Middle frontal gyrus (tissue), 1 donor: ENCODE data around the gene CCNH.

ENCODE experiments used
- DNase-seq: peaks from one replicate; pipeline ENCODE4 v3.0.0-alpha.2; 2015; ENCODE audit warnings: low spot score; ENCODE audit errors: extremely low spot score

Gene CCNH

DNA sequence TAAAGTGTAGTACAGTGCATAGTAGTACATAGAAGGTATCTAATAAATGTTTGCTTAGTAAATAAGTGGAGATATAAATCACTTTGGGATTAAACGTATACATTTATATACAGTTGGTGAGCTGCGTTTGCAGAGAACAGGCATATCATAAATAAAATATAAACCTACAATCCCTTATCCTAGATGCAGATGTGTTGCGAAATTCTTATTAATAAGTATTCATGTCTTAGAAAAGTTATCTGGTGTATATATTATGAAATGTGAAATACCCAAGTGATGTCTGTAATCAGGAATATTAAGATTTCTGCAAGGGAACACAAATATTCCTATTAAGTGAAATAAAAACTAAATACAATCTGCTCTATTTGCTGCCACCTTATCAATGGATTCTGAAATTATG lies 8.8 kb downstream of the CCNH start:
- DNase-seq, result no peak

DNA sequence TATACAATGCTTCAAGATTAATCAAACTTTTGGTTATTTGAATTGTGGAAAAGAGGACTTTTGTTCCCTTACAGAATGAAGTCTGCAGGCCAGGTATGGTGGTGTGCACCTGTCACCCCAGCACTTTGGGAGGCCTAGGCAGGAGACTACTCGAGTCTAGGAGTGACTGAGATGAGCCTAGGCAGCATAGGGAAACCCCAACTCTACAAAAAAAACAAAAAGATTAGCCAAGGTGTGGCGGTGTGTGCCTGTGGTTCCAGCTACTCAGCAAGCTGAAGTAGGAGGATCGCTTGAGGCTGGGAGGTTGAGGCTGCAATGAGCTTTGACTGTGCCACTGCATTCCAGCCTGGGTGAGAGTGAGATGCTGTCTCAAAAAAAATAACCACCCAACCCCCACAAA lies 9.3 kb downstream of the CCNH start:
- no peak for DNase-seq

DNA sequence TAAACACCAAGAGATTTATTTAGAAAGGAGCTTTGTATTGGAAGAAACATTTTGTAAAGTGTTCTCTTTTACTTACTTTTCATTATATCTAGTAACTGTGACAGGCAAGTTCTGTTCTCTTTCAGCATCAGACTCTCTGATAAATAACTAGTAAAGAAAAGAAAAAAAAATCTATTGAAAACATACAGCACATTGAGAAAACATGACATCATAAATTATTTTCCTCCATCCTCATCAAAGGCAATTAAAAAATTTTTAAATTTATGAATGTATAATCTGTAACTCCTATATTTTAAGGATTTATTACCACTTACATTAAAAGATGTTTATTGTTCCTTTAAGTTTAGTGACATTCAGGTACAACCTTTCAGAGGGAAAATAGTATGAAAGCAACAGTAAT lies 11.1 kb downstream of the CCNH start:
- DNase-seq, result no peak

DNA sequence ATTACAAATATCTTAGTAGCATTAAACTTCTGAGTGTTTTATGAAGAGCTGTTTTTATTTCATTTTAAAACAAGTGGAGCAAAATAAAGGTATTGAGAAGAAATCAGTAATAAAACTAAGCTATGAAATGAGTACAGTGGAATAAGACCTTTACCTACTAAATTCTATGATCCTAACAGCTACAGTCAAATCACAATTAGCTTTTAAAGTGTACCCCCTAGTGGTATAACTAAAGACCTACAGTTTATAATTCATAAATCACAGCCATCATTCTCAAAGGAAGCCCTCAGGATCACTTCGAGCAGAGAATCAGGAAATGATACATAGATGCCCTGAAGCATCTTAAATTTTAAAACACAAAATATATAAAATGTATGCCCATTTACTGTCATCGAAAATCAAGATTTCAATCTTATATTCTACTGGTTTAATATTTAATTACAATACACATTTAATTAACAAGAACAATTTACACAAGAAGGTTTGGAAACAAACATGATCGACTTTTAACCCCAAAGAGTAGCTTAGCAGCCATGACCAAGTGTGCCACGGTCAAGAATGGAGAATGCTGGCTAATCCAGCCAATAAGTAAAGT lies 12.3 kb downstream of the CCNH start:
- no peak for DNase-seq

DNA sequence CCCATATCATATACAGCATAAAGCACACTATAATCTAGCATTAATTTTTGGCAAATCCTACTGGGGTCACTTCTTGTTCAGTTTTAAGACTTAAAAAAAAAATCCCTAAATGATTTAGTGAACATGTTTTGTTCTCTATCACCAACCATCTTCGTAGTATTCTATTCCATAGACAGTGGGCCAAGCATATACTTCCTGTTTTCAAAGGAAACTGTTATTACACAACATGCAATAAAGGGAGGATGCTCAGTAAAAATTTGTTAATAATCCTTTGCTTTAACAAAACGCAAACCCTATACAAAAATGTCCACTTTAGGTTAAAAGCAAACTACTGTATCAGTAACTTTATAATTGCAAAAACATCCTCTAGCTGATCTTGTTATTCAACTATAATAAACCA lies 13.0 kb downstream of the CCNH start:
- DNase-seq, result no peak

DNA sequence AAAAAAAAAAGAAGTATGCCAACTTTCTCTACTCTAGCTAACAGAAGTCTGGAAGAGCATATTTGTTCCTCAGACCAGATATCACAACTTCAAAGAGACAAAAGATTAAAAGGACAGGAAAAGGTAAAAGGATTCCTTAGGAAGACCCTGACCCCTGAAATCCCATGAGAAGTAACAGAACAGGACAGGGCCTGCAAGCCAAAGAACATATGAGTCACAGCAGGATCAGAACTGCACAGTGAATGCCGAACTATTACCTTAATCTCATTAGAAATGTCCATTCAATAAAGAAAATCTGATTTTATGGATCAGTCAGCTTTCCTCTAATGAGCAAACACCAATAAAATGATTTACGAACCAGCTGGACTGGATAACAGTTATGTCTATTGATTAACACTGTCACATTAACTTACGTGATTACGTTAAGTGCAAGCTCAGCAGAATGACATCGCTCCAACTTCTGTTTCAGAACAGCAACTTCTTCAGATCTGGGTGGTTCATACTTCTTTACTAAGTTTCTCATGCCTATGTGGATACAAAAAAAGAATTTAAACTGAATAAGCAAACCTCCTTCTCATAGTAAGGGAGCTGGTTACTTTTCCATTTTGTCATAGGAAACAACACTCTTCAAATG lies 13.6 kb downstream of the CCNH start:
- no peak for DNase-seq

DNA sequence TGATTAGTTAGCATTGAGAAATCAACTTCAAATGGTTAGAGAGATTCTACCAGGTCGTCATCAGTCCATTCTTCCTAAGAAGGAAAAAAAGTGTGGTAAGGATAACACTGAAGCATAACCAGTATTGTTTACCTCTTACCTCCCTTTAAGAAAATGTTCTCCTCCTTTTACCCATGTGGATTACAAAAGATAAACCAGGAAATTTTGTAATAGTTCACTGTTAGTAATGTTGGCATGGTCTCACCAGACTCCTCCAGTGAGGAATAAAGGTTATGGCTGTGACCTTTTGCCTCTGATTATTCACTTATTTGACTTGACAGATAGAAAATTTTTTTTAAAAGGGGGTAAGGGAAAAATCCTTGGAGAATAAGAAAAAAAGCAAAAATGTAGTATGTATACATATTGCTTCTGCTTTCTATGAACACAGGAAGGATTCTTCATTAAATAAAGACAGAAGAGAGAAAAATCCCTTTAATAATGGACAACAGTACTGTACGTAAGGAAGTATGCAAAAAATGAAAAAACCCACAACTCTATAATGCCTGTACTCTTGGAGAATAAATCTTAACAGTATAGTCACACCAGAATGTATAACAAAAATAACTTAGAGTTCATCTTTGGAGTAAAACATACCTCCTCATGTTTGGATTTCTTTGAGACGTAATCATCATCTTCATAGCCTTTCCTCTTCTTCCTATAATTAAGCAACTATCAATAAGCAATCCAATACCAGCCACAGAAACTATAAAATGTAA lies 18.1 kb downstream of the CCNH start:
- no peak for DNase-seq

DNA sequence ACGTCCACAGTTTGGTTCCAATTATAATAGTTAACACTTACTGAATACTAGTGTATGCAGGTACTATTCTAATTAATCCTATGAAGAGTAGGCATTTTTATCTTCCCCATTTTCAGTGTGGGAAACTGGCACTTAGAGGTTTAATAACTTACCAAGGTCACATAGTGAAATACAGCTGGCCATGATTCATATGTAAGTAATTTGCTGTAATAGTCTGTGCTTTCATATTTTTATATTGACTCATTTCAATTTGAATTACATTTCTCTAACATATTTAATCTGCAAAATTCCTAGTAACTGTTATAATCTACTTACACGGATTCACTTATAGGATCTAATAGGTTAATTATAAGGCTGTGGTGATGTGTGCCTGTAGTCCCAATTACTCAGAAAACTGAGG lies 19.4 kb downstream of the CCNH start:
- no peak for DNase-seq

DNA sequence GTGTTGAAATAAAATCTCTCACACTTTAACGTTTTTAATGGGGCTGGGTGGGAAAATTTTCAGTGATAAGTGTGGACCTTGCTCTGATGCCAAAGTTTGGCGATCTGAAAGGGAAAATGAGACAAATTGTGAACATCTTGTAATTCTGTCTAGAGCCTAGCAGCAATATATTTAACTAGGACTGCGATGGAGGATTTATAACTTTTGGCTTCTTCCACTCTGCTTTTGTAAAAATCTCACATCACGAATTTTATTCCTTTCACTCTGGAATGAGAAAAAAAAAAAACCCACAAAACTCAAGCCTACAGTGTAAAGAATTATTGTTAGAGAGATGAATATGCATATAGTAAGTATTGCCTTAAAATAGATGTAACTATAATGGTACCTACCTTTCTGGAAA lies 19.9 kb downstream of the CCNH start:
- no peak for DNase-seq

DNA sequence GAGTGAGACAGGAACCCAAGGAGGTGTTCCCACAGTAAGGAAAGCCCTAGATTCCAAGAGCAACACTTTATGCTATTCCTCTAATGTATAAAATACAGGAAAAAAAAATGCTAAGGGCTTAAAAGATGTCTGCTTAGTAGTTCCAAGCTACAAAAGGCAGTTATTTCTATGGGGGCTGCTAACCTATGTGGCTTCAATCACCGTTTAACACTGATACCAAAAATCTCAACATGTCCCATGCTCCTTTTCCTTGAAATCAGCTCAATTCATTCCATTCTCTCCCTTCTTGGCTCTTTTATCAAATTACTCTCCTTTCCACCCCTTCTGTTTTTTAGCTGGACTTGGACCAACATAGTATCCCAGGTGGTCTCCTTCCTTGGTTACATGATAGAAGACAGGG lies 20.6 kb downstream of the CCNH start:
- no peak for DNase-seq

DNA sequence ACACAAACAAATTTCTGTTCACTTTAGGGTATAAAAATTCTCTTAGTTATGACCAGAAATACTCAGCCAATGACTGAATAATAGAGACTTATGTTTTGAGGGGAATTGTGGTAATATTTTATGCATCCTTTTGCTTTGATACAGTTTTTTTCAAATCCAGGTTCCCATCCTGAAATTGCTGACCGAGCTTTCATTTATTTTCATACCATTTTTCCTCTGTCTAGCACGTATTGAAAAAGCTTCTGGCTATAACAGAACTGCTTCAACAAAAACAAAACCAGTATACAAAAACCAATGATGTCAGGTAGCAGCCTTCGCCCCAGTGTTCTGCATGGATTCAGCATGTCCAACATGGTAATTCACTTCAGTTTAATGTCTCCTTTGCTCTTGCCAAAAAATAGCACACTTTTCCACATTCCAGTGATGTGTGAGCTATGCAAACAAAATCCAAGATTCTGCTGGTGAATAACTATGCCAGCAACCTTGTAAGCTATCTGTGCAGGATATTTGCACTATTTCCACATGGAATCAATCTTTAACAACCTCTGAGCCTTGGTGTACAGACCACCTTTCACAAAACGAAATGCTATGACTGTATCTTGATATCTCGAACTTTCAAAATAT lies 22.0 kb downstream of the CCNH start:
- no peak for DNase-seq

DNA sequence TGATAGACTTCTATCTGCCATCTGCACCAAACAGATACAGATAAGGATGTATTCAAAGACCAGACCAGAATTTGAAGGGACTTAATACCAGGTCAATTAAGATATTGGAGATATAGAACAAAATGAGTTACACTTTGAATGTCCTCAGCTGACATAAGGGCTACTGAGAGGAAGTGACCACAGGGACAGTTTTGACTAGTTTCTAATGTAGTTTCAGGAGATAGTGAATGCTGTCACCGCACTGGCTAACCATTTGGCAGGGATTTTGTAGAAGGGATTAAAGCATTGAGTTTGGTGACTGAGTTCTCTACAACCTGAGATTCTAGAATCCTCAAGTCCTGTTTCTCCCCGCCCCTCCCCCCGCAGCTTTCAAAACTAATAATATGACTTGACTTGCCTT lies 22.7 kb downstream of the CCNH start:
- no peak for DNase-seq

DNA sequence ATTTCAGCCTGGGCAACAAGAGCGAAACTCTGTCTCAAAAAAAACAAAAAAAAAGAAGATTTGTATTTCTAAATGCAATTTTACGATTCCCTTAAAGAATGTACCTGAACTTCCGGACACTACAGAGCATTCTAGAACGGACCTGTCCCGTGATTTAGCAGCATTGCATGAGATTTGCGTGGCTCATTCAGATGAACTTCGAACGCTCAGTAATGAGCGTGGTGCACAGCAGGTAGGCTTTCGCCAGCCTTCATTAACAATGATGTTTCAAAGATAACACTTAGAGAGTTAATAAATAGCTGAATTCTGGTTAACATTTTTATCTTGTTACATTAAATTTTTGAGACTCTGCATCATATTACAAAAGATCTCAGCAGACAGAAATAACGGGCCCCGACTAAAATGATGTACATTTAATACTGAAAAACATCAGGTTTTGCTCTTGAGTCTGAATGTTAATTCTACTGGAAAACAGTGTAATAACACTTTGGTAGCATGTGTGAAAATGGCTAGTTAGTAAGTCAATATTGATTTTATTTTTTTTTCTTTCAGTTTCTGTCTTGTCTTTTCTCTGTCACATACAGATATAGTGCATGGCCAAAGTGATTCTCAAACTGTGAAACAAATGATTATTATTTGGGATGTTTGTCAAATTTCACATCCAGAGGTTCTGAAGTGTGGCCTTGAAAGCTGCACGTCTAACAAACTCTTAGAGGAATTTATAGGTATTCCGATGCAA lies 23.3 kb downstream of the CCNH start:
- no peak for DNase-seq

DNA sequence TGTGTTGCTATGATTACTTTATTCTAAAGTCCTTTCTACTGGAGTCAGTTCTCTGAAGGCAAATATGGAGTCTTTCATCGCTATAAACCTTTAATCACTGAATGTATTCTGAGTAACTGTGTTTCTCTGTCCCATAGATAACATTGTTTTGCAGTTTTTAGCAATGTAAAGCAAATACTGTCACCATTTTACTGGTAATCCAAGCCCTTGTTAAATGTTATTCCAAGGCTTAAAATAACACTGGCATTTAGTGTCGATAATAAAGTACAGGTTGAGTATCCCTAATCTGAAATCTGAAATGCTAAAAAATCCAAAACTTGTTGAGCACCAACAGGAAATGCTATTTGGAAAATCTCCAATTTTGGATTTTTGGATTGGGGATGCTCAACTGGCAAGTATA lies 24.6 kb downstream of the CCNH start:
- DNase-seq, result no peak

DNA sequence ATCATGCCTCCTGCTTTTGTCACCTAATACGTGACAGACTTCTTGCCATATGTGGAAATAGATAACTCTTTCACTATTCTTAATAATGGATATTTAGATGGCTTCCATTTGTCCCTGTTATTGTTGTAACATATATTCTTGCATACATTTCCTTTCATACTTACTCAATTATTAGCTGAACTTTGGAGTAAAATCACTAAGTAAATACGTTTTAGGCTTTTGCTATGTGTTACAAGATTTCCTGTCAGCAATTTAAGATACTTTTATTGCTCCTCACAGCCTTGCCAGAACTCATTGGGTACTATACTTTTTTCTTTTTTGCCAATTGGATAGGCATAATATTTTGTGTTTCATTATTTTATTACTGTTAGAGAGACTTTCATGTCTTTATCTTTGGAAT lies 26.9 kb downstream of the CCNH start:
- DNase-seq, result no peak

DNA sequence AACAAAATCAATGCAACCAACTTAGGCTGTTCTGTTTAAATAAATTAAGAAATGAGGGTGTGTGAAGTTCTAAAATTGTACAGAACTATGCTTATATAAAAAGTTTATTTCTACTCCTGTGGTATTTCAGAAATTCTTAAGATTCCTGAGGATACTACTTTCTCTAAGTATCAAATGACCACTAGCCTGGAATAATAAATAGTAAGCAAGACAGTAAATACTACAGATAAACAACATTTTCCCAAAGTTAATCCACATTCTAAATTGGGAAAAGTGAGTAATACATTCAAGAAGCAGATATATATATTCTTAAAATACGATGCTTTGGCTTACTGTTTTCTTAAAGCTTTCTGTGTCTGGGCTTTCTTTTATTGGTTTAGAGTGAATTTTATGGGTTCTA lies 29.5 kb downstream of the CCNH start:
- DNase-seq, result no peak

DNA sequence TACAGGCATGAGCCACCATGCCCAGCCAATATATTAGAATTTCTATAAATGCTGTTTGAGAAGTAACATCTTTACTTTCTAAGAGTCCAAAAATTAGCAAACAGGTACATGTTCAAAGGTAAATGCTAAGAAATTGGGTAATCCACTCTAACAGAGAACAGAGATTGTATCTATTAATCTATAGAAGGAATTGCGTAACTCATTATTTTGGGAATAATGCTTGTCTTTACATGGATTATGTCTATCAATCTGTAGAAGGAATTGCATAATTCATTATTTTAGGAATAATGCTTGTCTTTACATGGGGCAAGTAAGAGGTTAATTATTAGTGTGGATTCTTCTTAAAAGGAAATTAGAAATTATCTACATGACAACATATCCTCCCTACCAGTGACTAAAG lies 30.5 kb downstream of the CCNH start:
- no peak for DNase-seq

DNA sequence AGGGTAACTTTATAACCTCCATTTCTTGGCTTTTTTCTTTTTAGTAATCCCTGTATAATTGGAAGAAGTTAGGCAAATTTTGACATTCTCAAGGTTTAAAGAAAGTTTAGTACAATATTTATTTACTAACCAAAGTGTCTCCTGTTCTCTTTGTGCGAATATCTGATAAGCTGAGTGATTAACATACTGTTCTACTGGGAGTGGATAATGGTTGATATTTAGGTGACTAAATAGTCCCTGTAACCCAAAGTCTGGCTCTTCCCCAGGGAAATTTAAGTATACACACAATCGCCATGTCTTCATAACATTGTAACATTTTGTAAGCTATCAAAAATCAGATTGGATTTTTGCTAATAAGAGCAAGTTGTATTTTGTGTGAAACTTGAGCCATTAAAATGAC lies 40.0 kb downstream of the CCNH start:
- no peak for DNase-seq

DNA sequence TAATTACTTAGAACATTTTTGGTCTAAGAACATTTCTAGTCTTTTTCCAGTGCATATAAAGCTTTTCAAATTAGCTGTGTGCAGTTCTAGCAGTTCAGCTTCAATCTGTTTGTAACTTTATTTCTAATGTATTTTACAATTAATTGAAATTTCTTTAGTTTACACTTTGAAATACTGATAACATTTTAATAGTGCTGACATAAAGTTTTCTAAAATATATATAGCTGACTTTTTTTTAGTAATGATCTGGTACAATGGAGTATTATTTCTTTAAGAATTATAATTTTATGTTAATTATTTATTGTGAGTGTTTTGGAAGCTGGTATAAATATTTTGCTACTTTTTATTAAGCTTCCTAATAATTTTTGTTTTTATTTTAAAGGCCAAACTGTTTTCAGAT lies 43.3 kb downstream of the CCNH start:
- no peak for DNase-seq

DNA sequence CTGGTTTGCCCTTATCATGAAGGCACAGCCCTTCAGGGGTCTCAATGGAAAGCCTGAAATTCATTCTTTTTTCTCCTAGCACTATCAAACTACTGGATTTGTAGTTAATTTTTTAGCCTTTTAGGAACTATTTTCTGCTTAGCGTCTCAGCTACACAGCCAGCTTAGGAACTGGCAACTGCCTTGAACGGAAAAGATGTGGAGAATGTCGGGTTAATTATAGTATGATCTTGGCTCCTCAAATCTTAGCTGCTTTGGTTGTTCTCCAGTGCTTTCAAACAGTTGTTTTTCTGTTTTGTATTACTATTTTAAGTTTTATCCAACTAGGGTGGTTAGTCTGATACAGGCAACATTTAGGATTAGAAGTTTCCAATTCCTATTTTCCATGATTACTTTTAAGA lies 44.1 kb downstream of the CCNH start:
- DNase-seq, result no peak

DNA sequence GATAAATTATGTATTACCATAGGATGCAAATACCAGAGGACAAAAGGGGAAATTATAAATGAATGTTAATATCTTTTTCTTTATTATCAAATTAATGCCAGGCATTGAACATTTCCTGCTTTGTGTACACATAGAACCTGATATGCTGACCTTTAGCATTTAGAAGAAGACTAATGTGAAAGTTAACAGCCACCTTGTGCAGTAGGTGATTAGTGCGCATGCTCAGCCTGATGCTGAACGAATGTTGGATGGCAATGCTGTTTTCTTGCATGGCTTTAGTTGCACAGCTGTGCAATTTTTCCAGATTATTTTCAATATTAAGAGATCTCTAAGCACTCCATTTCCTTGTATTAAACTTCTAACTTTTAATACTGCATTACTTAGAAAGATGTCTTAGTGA lies 45.5 kb downstream of the CCNH start:
- DNase-seq, result no peak
